Right lobe of liver (tissue), 6 donors: ENCODE results near the gene PCDH12. TPM values are rescaled to one million over a fixed set of nuclear protein-coding genes. Genes with fewer than 3 reads are reported as not detected.
A peak's percentile ranks its signal among the peaks of the same experiment; 100 is the strongest.

Source experiments
- ATAC-seq, 4 donors: fragments of 200-7000 bp; cut with Tn5 transposase; one replicate each; pipeline ENCODE4 v1.9.1; 2020; ENCODE audit warnings: mild to moderate bottlenecking in 4 of 4, moderate library complexity in 4 of 4
- DNase-seq, 3 donors: peaks; one replicate each; pipeline ENCODE4 v3.0.0-alpha.2; 2020
- H3K27ac ChIP-seq, 3 donors: fragments of 200-600 bp; one replicate each; pipeline ENCODE4 v1.8.0; 2022
- H3K27me3 ChIP-seq, 2 donors: fragments of 200-600 bp; one replicate each; pipeline ENCODE4 v1.8.0; 2022
- H3K36me3 ChIP-seq, 4 donors: fragments of 200-600 bp; sonication (generic) in 1 of 4; one replicate each; pipeline versions ENCODE4 v1.5.1 to v1.8.0; 2017 to 2022; ENCODE audit warnings: control low read depth in 1 of 4
- H3K4me1 ChIP-seq, 4 donors: fragments of 200-600 bp; sonication (generic) in 1 of 4; one replicate each; pipeline versions ENCODE4 v1.5.1 to v1.8.0; 2017 to 2022; ENCODE audit warnings: control low read depth in 1 of 4
- H3K4me3 ChIP-seq, 3 donors: fragments of 200-600 bp; one replicate each; pipeline ENCODE4 v1.8.0; 2022
- H3K9me3 ChIP-seq, 4 donors: fragments of 200-600 bp; sonication (generic) in 1 of 4; one replicate each; pipeline versions ENCODE4 v1.5.1 to v1.8.0; 2017 to 2022; ENCODE audit warnings: control low read depth in 1 of 4
- CTCF ChIP-seq, 4 donors: fragments of 200-600 bp in 3 of 4; fragments of 450-650 bp in 1 of 4; IDR thresholded peaks; one replicate each; pipeline versions ENCODE4 v1.5.1 to v1.8.0; 2016 to 2022; ENCODE audit warnings: antibody characterized with exemption in 4 of 4, mild to moderate bottlenecking in 2 of 4
- POLR2A ChIP-seq: fragments of 450-650 bp; IDR thresholded peaks from one replicate; pipeline ENCODE4 v1.6.1; 2017; ENCODE audit warnings: antibody characterized with exemption, mild to moderate bottlenecking
- WGBS: methylation state at CpG from one replicate; pipeline ENCODE4 v1.1.6; 2018; ENCODE audit warnings: low coverage, low lambda C conversion rate; ENCODE audit not compliant: insufficient coverage; ENCODE audit errors: missing lambda C conversion rate; 5-methylcytosine and 5-hydroxymethylcytosine counted together
- intact Hi-C, 2 donors: fragments of 100-400 bp; cut with DNase I; formaldehyde crosslinking; loops; one replicate each; pipeline versions ENCODE4 v1.11.2 to v1.14.1; 2022
- total RNA-seq, 6 experiments: library from RNA; depleted of rRNA in 2 of 6; stranded (reverse); fragments of >200 nt in 2 of 6; fragmentation: NEBNext Ultra II Directional in 3 of 6; extraction: Animal tissue kit (Norgen Biotek cat#: 25700) in 3 of 6; gene quantifications; one replicate each; pipeline versions ENCODE4 v1.1.0 to v1.2.4, GENCODE V29; 2016 to 2023
- donor health status: DM: no; HTN: yes; CAD: no.
- donor health status: DM: no; HTN: no; CAD: no.
- donor health status: DM: no; HTN: no; CAD: no.
- donor health status: DM: no; HTN: yes; CAD: no.
- donor health status: DM: no; HTN: yes; CAD: no.

PCDH12 gene
- total RNA-seq, 6 experiments from 2014 or later: 1.5 to 4.4 (median 1.9) TPM

- Histone ChIP-seq H3K27ac (no peak overlapping the region), H3K4me1 (peaks cover 0 to 20% (median under 1%) of the 10 kb centered on the region in 4 donors), H3K9me3 (no peaks in the 10 kb centered on the region), H3K4me3 (no peak overlapping the region), H3K27me3 (no peaks in the 10 kb centered on the region), H3K36me3 (no peaks in the 10 kb centered on the region)
- no peak for ATAC-seq
- intact Hi-C loops: no loop called here
- no peak for DNase-seq
- TF ChIP-seq POLR2A (no peak), CTCF (IDR thresholded peaks at IDR 0.05) (no peak)
- 79% methylated on average over 3 of the region's 3 CpGs for WGBS
These were observed 43.2 kb downstream of the PCDH12 start for GRCh38 chr5:141914797-141915196.

GRCh38 chr5:141914199-141914743 is 43.7 kb downstream of the PCDH12 start:
- WGBS: 56% methylated on average over 7 of the region's 40 CpGs
- Histone ChIP-seq H3K27me3 (no peaks in the 10 kb centered on the region), H3K36me3 (no peaks in the 10 kb centered on the region), H3K27ac (no peak overlapping the region), H3K9me3 (no peaks in the 10 kb centered on the region), H3K4me1 (peaks cover 0 to 16% (median 0%) of the 10 kb centered on the region in 4 donors), H3K4me3 (peak overlapping the region; percentile 31 to 49 (median 32))
- intact Hi-C loops: no loop called here
- peak in 2 of 4 donors; percentile 18 to 28 for TF ChIP-seq CTCF (IDR thresholded peaks at IDR 0.05)
- no peak for TF ChIP-seq POLR2A
- peak; percentile 84 to 89 (median 86) for ATAC-seq
- DNase-seq: peak; percentile 67 to 77 (median 67)

- 22% methylated on average over 12 of the region's 16 CpGs for WGBS
- Histone ChIP-seq H3K9me3 (no peaks in the 10 kb centered on the region), H3K4me1 (peaks cover 0 to 10% (median 0%) of the 10 kb centered on the region in 4 donors), H3K27me3 (no peaks in the 10 kb centered on the region), H3K4me3 (peak overlapping the region; percentile 31 to 49 (median 32)), H3K36me3 (no peaks in the 10 kb centered on the region), H3K27ac (no peak overlapping the region)
- intact Hi-C loops: no loop called here
- no peak for ATAC-seq
- DNase-seq: no peak
- no peak for TF ChIP-seq CTCF (IDR thresholded peaks at IDR 0.05)
- no peak for TF ChIP-seq POLR2A
These were observed 44.3 kb downstream of the PCDH12 start for GRCh38 chr5:141913560-141914198.

GRCh38 chr5:141910271-141910673 is 47.7 kb downstream of the PCDH12 start:
- intact Hi-C loops: no loop called here
- Histone ChIP-seq H3K36me3 (no peaks in the 10 kb centered on the region), H3K27me3 (no peaks in the 10 kb centered on the region), H3K27ac (no peak overlapping the region), H3K9me3 (no peaks in the 10 kb centered on the region), H3K4me1 (peaks cover 0 to 9% (median 0%) of the 10 kb centered on the region in 4 donors), H3K4me3 (no peak overlapping the region)
- DNase-seq (no peak), ATAC-seq (peak in 3 of 4 donors; percentile 21 to 42 (median 36))
- WGBS: no CpG with 5 or more reads among the region's 2 CpGs
- TF ChIP-seq POLR2A (no peak), CTCF (IDR thresholded peaks at IDR 0.05) (no peak)
